ENCODE results near the gene FRMD4B. TPM values are rescaled to one million over a fixed set of nuclear protein-coding genes. Genes with fewer than 3 reads are reported as not detected.

The FRMD4B gene
- total RNA-seq, 2 experiments from 2014 or later, result 41.2 to 41.4 TPM

DNA sequence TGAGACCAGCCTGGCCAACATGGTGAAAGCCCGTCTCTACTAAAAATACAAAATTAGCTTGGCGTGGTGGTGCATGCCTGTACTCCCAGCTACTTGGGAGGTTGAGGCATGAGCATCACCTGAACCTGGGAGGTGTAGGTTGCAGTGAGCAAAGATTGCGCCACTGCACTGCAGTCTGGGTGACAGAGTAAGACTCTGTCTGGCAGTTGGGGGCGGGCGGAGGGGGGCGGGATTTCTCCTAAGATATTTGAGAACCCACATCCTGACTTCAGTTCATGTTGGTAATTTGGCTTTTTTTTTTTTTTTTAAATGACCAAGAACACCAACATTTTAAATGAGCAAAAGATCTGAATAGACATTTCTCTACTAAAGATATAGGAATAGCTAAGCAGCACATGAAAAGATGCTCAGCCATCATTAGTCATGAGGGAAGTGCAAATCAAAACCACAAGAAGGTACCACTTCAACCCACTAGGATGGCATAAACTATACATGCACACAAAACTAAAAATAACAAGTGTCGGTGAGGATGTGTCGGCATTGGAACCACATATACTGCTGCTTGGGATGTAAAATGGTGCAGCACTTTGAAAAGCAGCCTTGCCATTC is 187.9 kb downstream of the FRMD4B start:
- CTCF ChIA-PET, result interaction anchor here (0.6 to 2.6 kb wide), 7 partner anchors 9 to 243 kb away, joined by 3 to 7 read pairs (median 3); no protein-coding TSS in a partner anchor
- POLR2A ChIA-PET, result interaction anchor here (0.6 to 2.6 kb wide), 14 partner anchors 11 to 1787 kb away, joined by 3 to 16 read pairs (median 4); no protein-coding TSS in a partner anchor

DNA sequence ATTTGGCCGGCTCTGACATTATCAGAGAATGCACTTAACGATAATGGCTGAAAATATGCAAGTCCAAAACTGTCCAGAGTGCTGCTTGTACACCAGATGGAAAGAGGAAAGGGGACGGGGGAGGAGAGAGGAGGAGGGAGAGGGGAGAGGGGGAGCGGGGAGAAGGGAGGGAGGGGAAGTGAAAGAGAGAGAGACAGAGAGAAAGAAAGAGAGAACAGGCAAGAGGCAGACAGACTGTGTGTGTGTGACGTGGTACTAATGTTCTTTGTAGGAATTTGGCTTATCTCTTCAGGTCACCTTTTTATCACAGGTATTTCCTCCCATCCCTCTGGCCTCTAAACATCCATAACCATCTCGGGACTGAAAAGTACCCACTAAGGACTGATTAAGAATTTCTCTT is 188.4 kb downstream of the FRMD4B start:
- CTCF ChIA-PET, result interaction anchor here (0.7 to 2.6 kb wide), 5 partner anchors 8 to 244 kb away, joined by 3 to 7 read pairs (median 5); no protein-coding TSS in a partner anchor
- POLR2A ChIA-PET, result interaction anchor here (0.6 to 1.3 kb wide), 4 partner anchors 12 to 85 kb away, joined by 3 to 8 read pairs (median 4); no protein-coding TSS in a partner anchor

DNA sequence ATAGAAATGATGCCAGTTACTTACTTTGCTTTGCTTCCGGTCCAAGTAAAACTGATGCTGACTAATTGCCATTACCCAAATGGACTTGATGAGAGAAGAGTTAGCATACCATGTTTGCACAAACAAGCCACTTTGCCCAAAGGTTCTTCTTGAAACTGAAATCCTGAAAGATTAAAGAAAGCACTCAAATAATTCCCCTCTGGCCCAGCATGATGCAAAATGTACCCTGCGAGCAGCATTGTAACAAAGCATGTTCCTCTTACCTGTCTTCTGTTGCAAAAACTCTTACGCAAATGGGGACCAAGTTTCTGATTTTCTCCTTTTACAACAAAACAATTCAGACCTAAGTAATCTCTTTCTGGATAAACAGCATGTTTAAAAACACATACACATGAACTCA is 189.0 kb downstream of the FRMD4B start:
- CTCF ChIA-PET, result no interaction called here

DNA sequence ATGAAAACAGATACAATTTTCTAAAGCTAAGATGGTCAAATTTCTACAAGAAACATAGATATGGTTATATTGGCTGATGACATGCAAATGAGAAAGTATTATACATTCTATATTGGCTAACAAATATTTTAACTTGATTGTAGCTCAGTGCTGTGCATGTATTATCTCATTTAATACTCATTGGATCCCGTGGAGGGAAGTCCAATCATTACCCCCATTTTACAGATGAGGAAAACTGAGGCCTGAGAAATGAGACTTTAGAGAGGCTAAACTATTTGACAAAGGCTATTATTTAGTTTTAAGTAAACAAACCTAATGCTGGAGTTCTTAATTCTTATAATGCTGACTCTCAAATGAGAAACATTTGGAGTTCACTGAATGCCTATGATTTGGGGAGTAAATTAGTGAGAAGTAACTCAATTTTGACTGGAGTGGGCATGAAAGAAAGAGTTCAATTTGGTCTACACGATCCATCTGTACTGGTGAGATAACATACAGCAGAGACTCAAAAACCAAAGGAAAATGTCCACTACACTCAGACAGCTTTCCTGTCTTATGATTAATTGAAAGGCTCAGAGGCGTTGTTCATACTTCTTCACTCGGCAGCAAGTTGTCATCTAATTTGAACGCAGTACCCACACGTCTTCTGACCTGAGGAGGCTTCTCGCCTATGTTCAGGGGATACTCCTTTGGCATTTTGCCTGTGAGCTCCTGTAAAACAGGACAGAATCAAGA is 191.3 kb downstream of the FRMD4B start:
- POLR2A ChIA-PET, result interaction anchor here (1.2 to 2.3 kb wide), 2 partner anchors 12 kb away, joined by 3 to 5 read pairs; no protein-coding TSS in a partner anchor
- CTCF ChIA-PET, result interaction anchor here (0.8 kb wide), 1 partner anchor 111 kb away, joined by 3 read pairs; no protein-coding TSS in a partner anchor

More for the DNA sequence above, 189.0 kb downstream of the FRMD4B start:
- POLR2A ChIA-PET, result no interaction called here

DNA sequence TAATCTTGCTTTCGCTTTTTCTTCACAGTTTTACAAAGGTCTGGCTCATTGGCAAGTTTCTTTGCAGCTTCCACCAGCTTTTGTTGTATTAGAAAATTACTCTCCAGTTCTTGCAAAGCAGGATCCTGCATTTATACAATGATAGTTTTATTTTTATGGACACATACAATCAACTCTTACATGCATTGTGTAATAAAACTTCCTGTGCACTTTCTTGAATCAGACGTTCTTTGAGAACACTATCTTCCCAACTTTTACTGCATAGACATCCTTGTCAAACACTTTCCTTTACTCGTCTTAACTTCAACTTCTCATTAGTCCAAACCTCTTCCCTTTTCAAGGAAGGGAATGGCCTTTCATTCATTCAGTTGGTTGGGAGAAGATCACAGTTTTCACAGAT is 192.1 kb downstream of the FRMD4B start:
- CTCF ChIA-PET, result interaction anchor here (0.8 to 1.0 kb wide), 2 partner anchors 111 to 112 kb away, joined by 3 read pairs; no protein-coding TSS in a partner anchor
- POLR2A ChIA-PET, result interaction anchor here (0.7 to 2.3 kb wide), 3 partner anchors 11 to 169 kb away, joined by 3 to 5 read pairs (median 4); no protein-coding TSS in a partner anchor

DNA sequence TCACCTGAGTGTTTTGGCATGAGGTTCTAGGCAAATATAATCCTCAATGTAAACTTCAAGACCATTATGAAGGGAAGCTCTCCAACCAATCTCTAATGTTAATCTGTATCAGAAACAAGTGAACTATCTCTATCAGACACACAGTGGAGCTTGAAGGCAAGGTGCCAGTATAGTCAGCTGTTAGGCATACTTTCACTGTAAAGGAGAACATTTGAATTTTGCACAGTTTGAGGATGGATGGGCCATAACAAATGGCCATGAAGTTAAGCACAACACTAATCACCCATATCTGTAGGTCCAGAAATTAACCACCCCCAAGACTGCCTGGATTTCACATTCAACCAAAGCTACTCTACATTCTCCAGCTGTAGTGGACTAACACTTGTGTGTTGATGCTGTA is 194.4 kb downstream of the FRMD4B start:
- ChIA-PET POLR2A (no interaction called here), CTCF (interaction anchor here (1.0 to 2.6 kb wide), 2 partner anchors 115 to 119 kb away, joined by 4 to 7 read pairs; no protein-coding TSS in a partner anchor)

DNA sequence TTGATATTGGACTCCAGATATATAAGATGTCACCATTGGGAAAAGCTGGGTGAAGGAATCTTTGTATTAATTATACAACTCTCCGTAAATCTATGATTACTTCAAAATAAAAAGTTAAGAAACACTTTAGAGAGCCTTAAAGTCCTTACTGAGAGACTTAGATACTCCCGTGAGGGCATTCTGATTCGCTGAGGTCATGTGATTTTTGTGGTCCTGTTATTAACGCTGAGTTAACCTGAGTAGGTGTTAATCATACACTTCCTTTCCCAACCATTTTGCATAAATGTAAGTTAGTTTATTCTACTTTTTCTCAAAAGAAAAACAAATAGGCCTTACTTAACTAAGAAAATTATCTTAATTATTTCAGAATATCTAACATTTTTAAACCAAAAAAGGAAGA is 196.4 kb downstream of the FRMD4B start:
- ChIA-PET POLR2A (no interaction called here), CTCF (interaction anchor here (0.6 to 1.4 kb wide), 2 partner anchors 9 to 28 kb away, joined by 3 to 6 read pairs; no protein-coding TSS in a partner anchor)

DNA sequence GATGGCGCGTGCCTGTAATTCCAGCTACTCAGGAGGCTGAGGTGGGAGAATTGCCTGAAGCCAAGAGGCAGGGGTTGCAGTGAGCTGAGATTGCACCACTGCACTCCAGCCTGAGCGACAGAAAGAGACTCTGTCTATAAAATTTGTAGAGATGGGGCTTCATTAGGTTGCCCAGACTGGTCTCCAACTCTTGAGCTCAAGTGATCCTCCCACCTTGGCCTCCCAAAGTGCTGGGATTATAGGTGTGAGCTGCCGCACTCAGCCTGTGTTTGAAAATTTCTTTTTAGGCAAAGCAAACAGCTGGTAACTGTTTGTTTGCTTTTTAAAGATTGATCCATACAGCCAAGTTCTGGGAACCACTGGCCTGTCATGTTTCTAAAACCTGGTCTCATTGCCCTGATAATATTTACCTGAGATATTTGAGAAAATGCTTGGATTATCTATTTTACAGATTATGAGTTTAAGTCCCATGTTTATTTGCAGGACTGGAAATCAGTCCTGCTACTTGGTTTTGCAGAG is 199.3 kb downstream of the FRMD4B start:
- ChIA-PET CTCF (interaction anchor here (0.7 to 1.2 kb wide), 2 partner anchors 31 to 50 kb away, joined by 3 to 4 read pairs; no protein-coding TSS in a partner anchor), POLR2A (no interaction called here)

DNA sequence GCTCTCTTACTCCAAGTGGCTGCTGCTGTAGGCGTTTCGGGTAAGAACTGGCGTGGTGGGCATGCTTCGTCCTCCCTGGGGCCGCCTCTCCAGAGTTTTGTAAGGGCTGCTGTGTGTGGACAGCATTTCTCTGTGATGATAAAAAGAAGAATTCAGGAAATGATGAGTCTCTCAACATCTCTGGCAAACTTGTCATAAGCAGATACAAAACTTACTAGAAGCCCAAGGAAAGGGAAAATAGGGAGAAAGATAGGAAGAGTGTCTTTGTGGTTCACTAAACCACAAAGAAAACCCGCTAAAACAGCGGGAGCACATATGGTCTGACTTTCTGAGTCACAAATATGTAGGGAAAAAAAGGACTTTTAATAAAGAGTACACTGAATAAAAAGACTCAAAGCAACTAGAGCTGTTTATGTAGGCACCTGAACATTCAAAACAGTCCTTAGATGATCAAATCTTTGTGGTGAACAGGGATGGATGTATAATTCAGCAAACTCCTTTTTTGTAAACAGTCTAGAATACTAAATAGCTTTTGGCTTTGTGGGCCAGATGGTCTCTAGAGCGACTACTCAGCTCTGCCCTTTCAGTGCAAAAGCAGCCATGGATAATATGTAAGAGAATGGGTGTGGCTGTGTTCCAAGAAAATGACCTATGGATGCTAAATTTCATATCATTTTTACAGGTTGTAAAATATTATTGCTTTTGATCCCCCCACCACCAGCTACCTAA is 203.1 kb downstream of the FRMD4B start:
- CTCF ChIA-PET, result interaction anchor here (0.6 to 1.3 kb wide), 6 partner anchors 16 to 1869 kb away, joined by 3 to 5 read pairs (median 4); no protein-coding TSS in a partner anchor
- POLR2A ChIA-PET, result interaction anchor here (0.6 to 1.1 kb wide), 6 partner anchors 9 to 169 kb away, joined by 3 to 7 read pairs (median 4); partner anchors contain the start of gene EOGT

DNA sequence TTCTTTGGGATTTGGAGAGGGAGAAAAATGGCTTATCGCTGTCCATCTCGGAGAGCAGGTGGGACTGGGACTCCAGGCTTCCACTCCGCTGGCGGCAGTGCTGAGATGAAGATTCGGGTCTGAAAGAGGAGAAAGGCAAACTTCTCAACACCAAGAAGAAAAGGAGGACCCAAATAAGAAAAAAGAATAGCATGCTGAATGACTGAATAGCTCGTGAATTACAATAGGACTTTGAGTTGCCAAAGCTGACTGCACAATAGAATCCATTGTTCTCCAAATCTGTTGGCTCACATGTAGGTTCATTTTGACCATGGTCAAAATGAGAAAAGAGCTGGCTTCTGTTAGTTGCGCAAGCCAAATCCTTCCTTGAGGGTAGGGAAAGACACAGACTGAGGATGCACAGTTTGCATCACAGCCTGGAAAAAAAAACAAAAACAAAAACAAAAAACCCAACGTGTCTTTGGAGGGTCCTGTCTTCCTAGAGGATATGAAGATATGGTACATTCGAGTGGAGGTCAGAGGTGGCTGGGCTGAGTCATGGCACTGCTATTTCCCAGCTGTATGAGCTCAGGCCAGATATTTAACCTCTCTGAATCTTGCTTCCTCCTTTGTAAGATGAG is 204.2 kb downstream of the FRMD4B start:
- ChIA-PET POLR2A (interaction anchor here (0.9 to 1.0 kb wide), 2 partner anchors 18 to 142 kb away, joined by 3 read pairs; no protein-coding TSS in a partner anchor), CTCF (interaction anchor here (1.2 to 1.3 kb wide), 2 partner anchors 17 to 125 kb away, joined by 3 read pairs; no protein-coding TSS in a partner anchor)

DNA sequence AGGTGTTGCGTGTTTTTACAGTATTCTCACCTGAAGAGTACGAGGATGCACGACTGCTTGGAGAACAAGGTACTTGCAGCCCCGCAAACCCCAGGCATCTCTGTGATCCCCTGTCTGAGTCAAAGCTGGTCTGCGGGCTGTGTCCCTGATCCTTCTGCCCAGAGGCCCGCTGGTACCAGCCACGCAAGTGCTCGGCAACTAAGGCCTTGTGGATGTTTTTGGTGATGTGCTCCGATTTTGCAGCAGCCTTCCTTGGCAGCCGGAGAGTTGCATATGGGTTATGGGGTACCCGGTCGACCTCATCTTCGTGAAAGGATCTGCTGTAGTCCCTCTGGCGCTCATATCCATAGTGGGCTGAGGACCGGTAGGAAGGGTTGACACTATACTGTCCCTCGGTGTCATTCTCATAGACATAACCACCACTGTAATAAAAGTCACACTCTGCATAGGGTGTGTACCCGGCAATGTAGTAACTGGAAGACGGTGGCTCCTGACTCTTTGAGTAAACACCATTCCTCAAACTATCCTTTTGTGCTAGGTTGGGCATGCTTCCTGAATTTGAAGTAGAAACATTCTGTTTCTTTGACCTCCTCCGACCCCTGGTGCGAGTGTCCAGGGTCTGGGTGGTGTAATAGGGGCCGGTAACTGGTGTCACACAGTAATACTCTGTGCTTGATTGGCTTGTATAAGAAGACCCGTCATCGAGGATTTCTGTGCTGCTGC is 204.9 kb downstream of the FRMD4B start:
- ChIA-PET POLR2A (interaction anchor here (0.9 kb wide), 1 partner anchor 143 kb away, joined by 3 read pairs; no protein-coding TSS in a partner anchor), CTCF (interaction anchor here (1.2 kb wide), 1 partner anchor 126 kb away, joined by 3 read pairs; no protein-coding TSS in a partner anchor)

DNA sequence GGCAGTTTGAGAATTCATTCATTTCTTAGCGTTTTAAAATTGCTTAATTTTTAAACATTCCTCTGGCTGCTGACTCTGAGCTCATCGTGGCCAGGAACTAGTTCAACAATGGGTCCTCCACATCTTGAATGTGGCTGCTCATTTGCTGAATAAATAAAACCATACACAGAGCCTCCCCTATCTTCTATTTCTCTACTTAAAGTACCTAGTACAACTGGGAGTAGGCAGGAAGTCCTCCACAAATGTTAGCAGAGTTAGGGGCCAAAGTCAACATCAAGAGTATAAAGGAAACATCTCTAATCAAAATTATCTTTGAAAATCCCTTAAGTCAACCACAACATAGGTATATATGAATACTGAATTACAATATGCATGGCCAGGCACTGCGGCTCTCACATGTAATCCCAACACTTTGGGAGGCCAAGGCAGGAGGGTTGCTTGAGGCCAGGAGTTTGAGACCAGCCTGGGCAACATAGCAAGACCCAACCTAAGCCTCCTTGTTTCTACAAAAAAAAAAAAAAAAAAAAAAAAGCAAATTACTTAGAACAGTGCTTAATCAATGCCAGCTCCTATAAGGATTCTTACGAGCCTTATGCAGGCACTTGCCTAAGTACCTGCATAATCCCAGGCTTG is 206.0 kb downstream of the FRMD4B start:
- CTCF ChIA-PET, result interaction anchor here (1.0 to 2.3 kb wide), 2 partner anchors 18 to 127 kb away, joined by 3 to 8 read pairs; no protein-coding TSS in a partner anchor
- POLR2A ChIA-PET, result no interaction called here

DNA sequence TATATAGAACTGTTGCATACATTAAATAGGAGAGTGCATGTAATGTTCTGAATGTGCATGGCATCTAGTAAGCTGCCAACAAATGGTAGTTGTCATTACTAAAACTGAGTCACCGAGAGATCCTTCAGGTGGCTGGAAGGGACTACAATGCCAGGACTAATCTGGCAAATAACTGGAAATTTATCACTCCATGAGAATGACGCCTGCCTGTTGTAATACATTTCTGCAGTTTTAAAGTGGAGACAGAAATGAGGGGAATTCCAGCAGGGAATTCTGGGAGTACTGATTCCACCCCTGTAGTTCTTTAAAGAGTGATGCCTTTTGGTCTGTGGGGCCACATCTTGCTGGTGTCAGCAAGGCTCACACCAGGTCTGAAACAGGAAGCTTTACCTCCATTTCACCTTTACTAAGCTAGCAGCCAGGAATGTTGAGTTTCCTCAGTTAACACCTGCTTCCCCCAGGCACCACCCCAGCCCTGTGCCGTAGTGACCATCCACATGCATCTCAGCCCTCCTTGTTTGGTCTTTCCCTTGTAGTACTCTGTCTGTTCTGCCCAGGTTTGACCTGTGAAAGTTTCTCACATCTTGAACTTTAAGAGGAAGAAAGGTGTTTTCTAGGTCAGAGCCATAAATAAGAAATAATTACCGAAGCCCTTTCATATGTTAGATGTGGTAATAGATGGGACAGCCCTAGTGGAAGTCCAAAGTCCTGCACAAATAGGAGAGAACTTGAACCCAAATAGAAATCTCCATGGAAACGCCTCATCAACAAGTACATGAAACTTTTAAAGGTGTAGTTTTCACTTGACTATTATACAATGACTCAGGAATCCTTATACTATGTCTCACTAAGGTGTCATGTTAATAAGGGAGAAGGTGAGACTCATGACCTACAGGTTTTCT is 206.8 kb downstream of the FRMD4B start:
- CTCF ChIA-PET, result interaction anchor here (0.6 to 2.3 kb wide), 4 partner anchors 87 to 603 kb away, joined by 3 to 9 read pairs (median 6); no protein-coding TSS in a partner anchor
- POLR2A ChIA-PET, result interaction anchor here (0.6 kb wide), 2 partner anchors 86 to 93 kb away, joined by 3 to 4 read pairs; no protein-coding TSS in a partner anchor

DNA sequence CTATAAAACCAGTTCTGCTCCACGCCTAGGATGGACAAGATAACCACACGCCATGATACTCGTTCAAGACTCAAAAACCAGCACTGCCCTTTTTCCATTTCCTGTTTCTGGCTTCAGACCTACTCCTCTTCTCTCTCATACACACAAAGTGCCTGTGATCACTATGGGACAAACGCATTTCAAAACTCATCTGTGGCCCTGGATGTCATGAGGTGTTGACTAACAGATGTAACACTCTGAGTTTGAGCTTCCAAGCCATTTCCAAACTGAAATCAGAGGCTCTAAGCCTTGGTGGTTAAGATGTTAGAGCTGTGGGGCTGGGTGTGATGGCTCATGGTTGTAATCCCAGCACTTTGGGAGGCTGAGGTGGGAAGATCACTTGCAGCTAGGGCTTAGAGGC is 207.8 kb downstream of the FRMD4B start:
- ChIA-PET POLR2A (interaction anchor here (0.9 kb wide), 1 partner anchor 104 kb away, joined by 4 read pairs; no protein-coding TSS in a partner anchor), CTCF (interaction anchor here (2.3 kb wide), 1 partner anchor 128 kb away, joined by 8 read pairs; no protein-coding TSS in a partner anchor)

DNA sequence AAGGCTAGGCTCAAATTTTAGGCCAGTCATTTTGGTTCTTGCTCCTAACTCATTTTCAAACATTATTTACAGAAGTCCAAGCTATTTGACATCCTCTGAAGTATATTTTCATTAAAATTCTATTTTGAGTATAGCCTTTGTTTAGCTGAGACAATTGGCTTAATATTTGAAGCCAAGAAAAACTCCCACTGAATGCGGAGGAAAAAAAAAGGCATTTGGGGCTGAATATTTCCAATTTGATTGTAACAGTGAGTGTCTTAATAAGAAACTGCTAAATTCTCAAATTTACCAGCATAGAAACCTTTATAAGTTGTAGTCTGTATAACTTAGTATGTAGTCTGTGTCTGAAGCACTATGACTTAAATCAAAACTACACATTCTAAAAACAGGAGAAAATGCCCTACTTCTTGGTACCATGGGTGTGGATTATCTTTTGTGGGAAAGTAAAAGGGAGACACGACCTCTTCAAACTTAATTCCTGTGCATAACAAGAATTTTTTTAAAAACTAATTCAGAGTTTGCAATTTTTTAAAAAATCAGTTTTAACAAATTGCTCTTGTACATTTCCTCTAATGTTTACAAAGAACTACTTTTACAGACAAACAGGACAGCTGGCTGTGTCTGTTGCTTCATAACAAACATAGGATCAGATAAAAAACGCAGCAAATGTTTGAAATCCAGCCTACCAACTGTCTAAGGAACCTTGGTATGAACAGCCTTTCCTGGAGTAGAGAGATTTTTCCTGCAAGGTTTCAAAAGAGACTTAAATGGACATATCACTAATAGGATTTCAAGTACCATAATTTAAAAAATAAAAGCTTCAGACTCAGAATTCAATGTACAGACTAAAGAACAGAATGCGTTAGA is 210.8 kb downstream of the FRMD4B start:
- CTCF ChIA-PET, result interaction anchor here (1.3 kb wide), 1 partner anchor 15 kb away, joined by 3 read pairs; no protein-coding TSS in a partner anchor

More for the DNA sequence above, 210.8 kb downstream of the FRMD4B start:
- POLR2A ChIA-PET, result interaction anchor here (0.6 kb wide), 1 partner anchor 210 kb away, joined by 3 read pairs; no protein-coding TSS in a partner anchor
